Measurements from ENCODE around the gene PSMA2. TPM values are rescaled to one million over a fixed set of nuclear protein-coding genes. Genes with fewer than 3 reads are reported as not detected.

Gene PSMA2
- total RNA-seq, 4 donors from 2014 or later, result 5.8 to 61.2 (median 28.6) TPM

DNA sequence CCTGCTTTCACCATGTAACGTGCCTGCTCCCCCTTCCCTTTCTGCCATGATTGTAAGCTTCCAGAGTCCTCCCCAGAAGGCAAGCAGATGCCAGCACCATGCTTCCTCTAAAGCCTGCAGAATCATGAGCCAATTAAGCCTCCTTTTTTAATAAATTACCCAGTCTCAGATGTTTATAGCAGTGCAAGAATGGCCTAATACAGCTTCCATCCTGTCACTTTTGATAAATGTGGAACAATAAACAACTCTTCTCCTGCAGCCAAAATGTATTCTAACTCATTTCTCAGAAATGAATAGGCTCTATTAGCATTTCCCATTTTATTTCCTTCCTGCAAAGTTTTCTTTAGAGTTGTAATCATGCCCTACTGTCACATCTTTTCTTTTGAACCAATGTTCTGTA lies 63.5 kb downstream of the PSMA2 start:
- DNase-seq, result no peak
- in situ Hi-C loops (cut with MboI; ENCODE audit: low pct_ligation_motif_present in 1 of 4, low pct_unique_long_range_greater_than_20kb in 1 of 4, low sequenced_read_pairs in 3 of 4), result no loop called here

More for the DNA sequence above, 63.5 kb downstream of the PSMA2 start:
- H3K4me1 ChIP-seq, result no peaks in the 10 kb centered on the region
- no peak for TF ChIP-seq POLR2A (IDR thresholded peaks at IDR 0.05)
- TF ChIP-seq POLR2AphosphoS5 (IDR thresholded peaks at IDR 0.05), result peak in 1 of 3 donors; percentile 9
- no peak for TF ChIP-seq EP300 (IDR thresholded peaks at IDR 0.05; ENCODE audit: low read depth)
- TF ChIP-seq, protein P1, sequence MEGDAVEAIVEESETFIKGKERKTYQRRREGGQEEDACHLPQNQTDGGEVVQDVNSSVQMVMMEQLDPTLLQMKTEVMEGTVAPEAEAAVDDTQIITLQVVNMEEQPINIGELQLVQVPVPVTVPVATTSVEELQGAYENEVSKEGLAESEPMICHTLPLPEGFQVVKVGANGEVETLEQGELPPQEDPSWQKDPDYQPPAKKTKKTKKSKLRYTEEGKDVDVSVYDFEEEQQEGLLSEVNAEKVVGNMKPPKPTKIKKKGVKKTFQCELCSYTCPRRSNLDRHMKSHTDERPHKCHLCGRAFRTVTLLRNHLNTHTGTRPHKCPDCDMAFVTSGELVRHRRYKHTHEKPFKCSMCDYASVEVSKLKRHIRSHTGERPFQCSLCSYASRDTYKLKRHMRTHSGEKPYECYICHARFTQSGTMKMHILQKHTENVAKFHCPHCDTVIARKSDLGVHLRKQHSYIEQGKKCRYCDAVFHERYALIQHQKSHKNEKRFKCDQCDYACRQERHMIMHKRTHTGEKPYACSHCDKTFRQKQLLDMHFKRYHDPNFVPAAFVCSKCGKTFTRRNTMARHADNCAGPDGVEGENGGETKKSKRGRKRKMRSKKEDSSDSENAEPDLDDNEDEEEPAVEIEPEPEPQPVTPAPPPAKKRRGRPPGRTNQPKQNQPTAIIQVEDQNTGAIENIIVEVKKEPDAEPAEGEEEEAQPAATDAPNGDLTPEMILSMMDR (IDR thresholded peaks at IDR 0.05), result no peak
- WGBS, 2 donors (ENCODE audit: low coverage in 1 of 2), result 57 to 90% methylated on average over 1 of the region's 1 CpG
- no peak overlapping the region for H3K27ac ChIP-seq
- no peak overlapping the region for H3K4me3 ChIP-seq
- intact Hi-C loops (cut with DNase I; ENCODE audit: low total_unique reads), result no loop called here
- no peaks in the 10 kb centered on the region for H3K9me3 ChIP-seq
- H3K36me3 ChIP-seq, result no peaks in the 10 kb centered on the region
- no peaks in the 10 kb centered on the region for H3K27me3 ChIP-seq

Other genes with a start within 250 kb of the PSMA2 start
- 10 to 100 TPM in 2 of 4 donors, 1 to 10 TPM in 2; 7.0 to 11.6 (median 9.7) TPM for gene C7orf25, start 20.1 kb downstream of the PSMA2 start, total RNA-seq
- 10 to 100 TPM; 22.5 to 49.4 (median 36.4) TPM for gene MRPL32, start 202 bp upstream of the PSMA2 start, total RNA-seq
- 1 to 10 TPM in 2 of 4 donors, not detected in 2; 1.1 to 1.4 TPM for gene HECW1, start 180.5 kb upstream of the PSMA2 start, total RNA-seq